Hepatocyte (in vitro differentiated cells): ENCODE measurements around the gene CKAP2. TPM values are rescaled to one million over a fixed set of nuclear protein-coding genes. Genes with fewer than 3 reads are reported as not detected.
"Not testable (repeated sequence)": the region's sequence is repeated elsewhere in the genome, so short reads cannot be mapped to it uniquely, and the experiment has no call there.

Experiments
- DNase-seq: peaks from one replicate; pipeline ENCODE4 v3.0.0-alpha.2; 2016; ENCODE audit warnings: low spot score
- H2AFZ ChIP-seq: fragments of 200-600 bp; sonication (generic); 2 replicates; pipeline ENCODE4 v1.6.0; 2016; ENCODE audit warnings: antibody characterized with exemption, mild to moderate bottlenecking
- H3K27ac ChIP-seq: fragments of 200-600 bp; sonication (generic); 2 replicates; pipeline ENCODE4 v1.5.1; 2016; ENCODE audit warnings: mild to moderate bottlenecking
- H3K27me3 ChIP-seq: fragments of 200-600 bp; sonication (generic); 2 replicates; pipeline ENCODE4 v1.6.1; 2016
- H3K36me3 ChIP-seq: fragments of 200-600 bp; sonication (generic); replicated peaks from 2 replicates; pipeline ENCODE4 v1.5.1; 2016; ENCODE audit warnings: low read depth; ENCODE audit not compliant: insufficient read depth
- H3K4me1 ChIP-seq: fragments of 200-600 bp; sonication (generic); 2 replicates; pipeline ENCODE4 v1.5.1; 2016; ENCODE audit warnings: mild to moderate bottlenecking, moderate library complexity; ENCODE audit not compliant: insufficient read depth
- H3K4me2 ChIP-seq: fragments of 200-600 bp; sonication (generic); 2 replicates; pipeline ENCODE4 v1.6.0; 2016
- H3K4me3 ChIP-seq: fragments of 200-600 bp; sonication (generic); 2 replicates; pipeline ENCODE4 v1.5.1; 2016; ENCODE audit warnings: mild to moderate bottlenecking
- H3K79me2 ChIP-seq: fragments of 200-600 bp; sonication (generic); 2 replicates; pipeline ENCODE4 v1.6.0; 2017; ENCODE audit warnings: mild to moderate bottlenecking
- H3K9me2 ChIP-seq: fragments of 200-600 bp; sonication (generic); replicated peaks from 2 replicates; pipeline ENCODE4 v1.6.0; 2017; ENCODE audit warnings: mild to moderate bottlenecking; ENCODE audit not compliant: insufficient read depth
- H3K9me3 ChIP-seq: fragments of 200-600 bp; sonication (generic); 2 replicates; pipeline ENCODE4 v1.5.1; 2016; ENCODE audit warnings: low read depth, mild to moderate bottlenecking
- H4K20me1 ChIP-seq: fragments of 200-600 bp; sonication (generic); 2 replicates; pipeline ENCODE4 v1.6.0; 2016; ENCODE audit warnings: mild to moderate bottlenecking; ENCODE audit not compliant: insufficient read depth, poor library complexity, severe bottlenecking
- CTCF ChIP-seq: fragments of 200-600 bp; sonication (generic); IDR thresholded peaks from 2 replicates; pipeline ENCODE4 v1.5.1; 2016; ENCODE audit warnings: antibody characterized with exemption, mild to moderate bottlenecking; ENCODE audit not compliant: poor library complexity
- EZH2 ChIP-seq: fragments of 200-600 bp; sonication (generic); IDR thresholded peaks from 2 replicates; pipeline ENCODE4 v1.6.1; 2016; ENCODE audit warnings: antibody characterized with exemption, mild to moderate bottlenecking, borderline replicate concordance
- EZH2phosphoT487 ChIP-seq: fragments of 200-600 bp; sonication (generic); IDR thresholded peaks from one replicate; pipeline ENCODE4 v1.6.1; 2018; ENCODE audit warnings: antibody characterized with exemption, mild to moderate bottlenecking, low read depth, moderate library complexity; ENCODE audit not compliant: unreplicated experiment, severe bottlenecking
- WGBS: methylation state at CpG from one replicate; pipeline ENCODE4 v1.1.6; 2016; ENCODE audit warnings: low lambda C conversion rate; ENCODE audit errors: missing lambda C conversion rate; 5-methylcytosine and 5-hydroxymethylcytosine counted together
- polyA plus RNA-seq: library from polyadenylated mRNA; unstranded; fragments of >200 nt; fragmentation: Nextera tagmentation; extraction: Ambion mirVana; gene quantifications from 2 replicates; pipeline ENCODE4 v1.2.1, GENCODE V29; 2016
- total RNA-seq: library from RNA; depleted of rRNA; stranded (reverse); fragments of >200 nt; gene quantifications from 2 replicates; pipeline ENCODE4 v1.2.3, GENCODE V29; 2014

Gene CKAP2
- total and polyA plus RNA-seq, 2 experiments from 2014 or later = 15.3 to 20.7 TPM

DNA sequence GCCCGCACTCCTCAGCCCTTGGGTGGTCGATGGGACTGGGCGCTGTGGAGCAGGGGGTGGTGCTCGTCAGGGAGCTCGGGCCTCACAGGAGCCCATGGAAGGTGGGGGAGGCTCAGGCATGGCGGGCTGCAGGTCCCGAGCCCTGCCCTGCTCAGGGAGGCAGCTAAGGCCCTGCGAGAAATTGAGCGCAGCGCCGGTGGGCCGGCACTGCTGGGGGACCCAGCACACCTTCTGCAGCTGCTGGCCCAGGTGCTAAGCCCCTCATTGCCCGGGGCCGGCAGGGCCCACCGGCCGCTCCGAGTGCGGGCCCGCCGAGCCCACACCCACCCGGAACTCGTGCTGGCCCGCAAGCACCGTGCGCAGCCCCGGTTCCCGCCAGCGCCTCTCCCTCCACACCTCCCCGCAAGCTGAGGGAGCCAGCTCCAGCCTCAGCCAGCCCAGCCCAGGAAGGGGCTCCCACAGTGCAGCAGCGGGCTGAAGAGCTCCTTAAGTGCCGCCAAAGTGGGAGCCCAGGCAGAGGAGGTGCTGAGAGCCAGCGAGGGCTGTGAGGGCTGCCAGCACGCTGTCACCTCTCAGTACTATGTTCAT, 47.1 kb upstream of the CKAP2 start:
- H3K27me3 ChIP-seq = peaks cover 26% of the 10 kb centered on the region
- H3K27ac ChIP-seq, H3K4me2 ChIP-seq, DNase-seq, H2AFZ ChIP-seq, H3K4me3 ChIP-seq, H3K9me2 ChIP-seq, H3K9me3 ChIP-seq, H3K79me2 ChIP-seq, H4K20me1 ChIP-seq, H3K36me3 ChIP-seq: not testable (repeated sequence)
- WGBS = 96% methylated on average over 28 of the region's 33 CpGs
- H3K4me1 ChIP-seq = peaks cover 12% of the 10 kb centered on the region

DNA sequence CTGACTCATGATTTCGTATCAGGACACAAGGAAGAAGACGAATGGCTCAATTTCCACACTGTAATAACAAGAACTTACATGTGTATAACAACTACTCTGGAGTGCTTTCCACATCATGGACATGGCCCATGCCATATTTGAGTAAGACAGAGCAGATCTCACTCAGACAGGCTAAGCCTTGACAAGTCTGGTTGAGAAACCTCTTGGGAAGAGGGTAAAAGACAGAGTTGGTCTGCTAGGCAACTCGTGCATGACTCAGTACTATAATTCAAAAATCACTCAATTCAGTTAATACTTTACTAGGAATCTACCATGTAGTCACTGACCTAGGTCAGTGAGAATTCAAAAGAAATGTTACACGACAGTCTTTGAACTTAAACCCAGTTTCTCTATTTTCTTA, 43.6 kb upstream of the CKAP2 start:
- Histone ChIP-seq H3K36me3 (no peaks in the 10 kb centered on the region), H2AFZ (no peak overlapping the region), H3K4me1 (no peaks in the 10 kb centered on the region), H3K4me2 (peak overlapping the region; percentile 17), H3K9me2 (no peaks in the 10 kb centered on the region), H3K4me3 (no peak overlapping the region), H3K9me3 (no peaks in the 10 kb centered on the region), H3K79me2 (no peaks in the 10 kb centered on the region), H3K27ac (peak overlapping the region; percentile 65), H4K20me1 (no peaks in the 10 kb centered on the region), H3K27me3 (peaks cover 2% of the 10 kb centered on the region)
- no peak for TF ChIP-seq EZH2
- TF ChIP-seq EZH2phosphoT487 = no peak
- no peak for TF ChIP-seq CTCF
- 77% methylated on average over 4 of the region's 4 CpGs for WGBS
- DNase-seq = peak; percentile 51

DNA sequence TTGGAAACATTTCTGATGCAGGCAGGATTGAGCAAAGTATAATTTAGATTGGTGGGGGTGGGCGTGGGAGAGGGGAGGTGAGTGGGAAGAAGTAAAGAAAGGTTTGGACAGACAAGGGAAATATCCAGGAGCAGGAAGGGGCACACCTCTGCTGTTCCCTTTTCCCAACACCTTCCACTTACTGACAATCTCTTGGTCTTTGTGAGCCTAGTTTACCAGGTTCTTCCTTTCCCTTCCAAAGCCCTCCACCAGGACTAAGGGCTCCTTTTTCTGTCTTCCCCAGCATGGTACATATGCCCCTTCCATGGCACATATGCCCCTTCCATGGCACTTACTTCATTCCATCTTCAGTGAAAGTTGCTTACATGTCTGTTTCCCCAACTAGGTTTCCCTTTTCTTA, 43.1 kb upstream of the CKAP2 start:
- H3K9me2 ChIP-seq = no peaks in the 10 kb centered on the region
- no peaks in the 10 kb centered on the region for H3K9me3 ChIP-seq
- WGBS = 92% methylated on average over 1 of the region's 1 CpG
- no peak for TF ChIP-seq EZH2phosphoT487
- no peak for TF ChIP-seq EZH2
- no peak for TF ChIP-seq CTCF
- H3K27ac ChIP-seq = peak overlapping the region; percentile 65
- H3K4me2 ChIP-seq = peak overlapping the region; percentile 17
- no peaks in the 10 kb centered on the region for H3K79me2 ChIP-seq
- H3K27me3 ChIP-seq = no peaks in the 10 kb centered on the region
- no peaks in the 10 kb centered on the region for H4K20me1 ChIP-seq
- no peak overlapping the region for H3K4me3 ChIP-seq
- no peaks in the 10 kb centered on the region for H3K36me3 ChIP-seq
- no peaks in the 10 kb centered on the region for H3K4me1 ChIP-seq
- H2AFZ ChIP-seq = no peak overlapping the region
- DNase-seq = no peak

DNA sequence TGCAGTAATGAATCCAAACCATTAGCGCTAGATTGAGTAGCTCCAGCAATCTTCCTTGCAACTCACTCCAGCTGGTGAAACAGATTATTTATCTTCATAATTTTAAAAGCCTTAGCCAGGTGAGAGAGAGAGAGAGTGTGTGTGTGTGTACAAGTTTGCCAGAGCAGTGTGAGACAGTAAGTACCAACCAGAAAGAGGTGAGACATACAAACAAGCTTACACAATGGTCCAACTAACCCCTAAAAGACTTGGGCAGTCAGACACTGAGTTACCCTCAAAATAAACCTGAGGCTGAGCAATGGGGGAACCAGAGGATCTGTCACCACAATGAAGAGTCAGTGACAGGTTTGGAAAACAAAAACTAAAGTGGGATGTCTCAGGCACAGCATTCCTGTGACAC, 41.2 kb upstream of the CKAP2 start:
- H3K27me3 ChIP-seq = no peaks in the 10 kb centered on the region
- no peak for DNase-seq
- H2AFZ ChIP-seq = no peak overlapping the region
- H3K9me3 ChIP-seq = no peaks in the 10 kb centered on the region
- TF ChIP-seq EZH2 = no peak
- H3K36me3 ChIP-seq = no peaks in the 10 kb centered on the region
- H3K27ac ChIP-seq = no peak overlapping the region
- H3K4me3 ChIP-seq = no peak overlapping the region
- H3K79me2 ChIP-seq = no peaks in the 10 kb centered on the region
- no peak overlapping the region for H3K4me2 ChIP-seq
- no peaks in the 10 kb centered on the region for H3K9me2 ChIP-seq
- whole genome bisulfite sequencing = 96% methylated on average over 1 of the region's 1 CpG
- no peaks in the 10 kb centered on the region for H4K20me1 ChIP-seq
- H3K4me1 ChIP-seq = no peaks in the 10 kb centered on the region
